Transverse colon (tissue), 4 donors: ENCODE measurements around the gene BACE1. TPM values are rescaled to one million over a fixed set of nuclear protein-coding genes. Genes with fewer than 3 reads are reported as not detected.

Experiments used
- DNase-seq: peaks from one replicate; pipeline ENCODE4 v3.0.0-alpha.2; 2019
- H3K27ac ChIP-seq, 4 donors: fragments of 200-600 bp; sonication (generic); 2 replicates each; pipeline ENCODE4 v1.5.1; 2016 to 2018; ENCODE audit warnings: inconsistent platforms in 4 of 4
- H3K27me3 ChIP-seq: fragments of 200-600 bp; sonication (generic); 2 replicates; pipeline ENCODE4 v1.5.1; 2017; ENCODE audit warnings: inconsistent platforms
- H3K36me3 ChIP-seq, 4 donors: fragments of 200-600 bp; sonication (generic); 2 replicates each; pipeline ENCODE4 v1.5.1; 2017 to 2019; ENCODE audit warnings: inconsistent platforms in 4 of 4
- H3K4me1 ChIP-seq, 4 donors: fragments of 200-600 bp; sonication (generic); 2 replicates each; pipeline ENCODE4 v1.5.1; 2017 to 2020; ENCODE audit warnings: inconsistent platforms in 4 of 4
- H3K4me3 ChIP-seq, 4 donors: fragments of 200-600 bp; sonication (generic); 1 replicate in 1 of 4; 2 replicates in 3 of 4; pipeline versions ENCODE4 v1.5.1 to v1.6.1; 2017 to 2019; ENCODE audit warnings: inconsistent platforms in 4 of 4
- H3K9me3 ChIP-seq, 2 donors: fragments of 200-600 bp; sonication (generic); 2 replicates each; pipeline ENCODE4 v1.5.1; 2017 to 2019; ENCODE audit warnings: inconsistent platforms in 2 of 2
- CTCF ChIP-seq, 5 experiments: fragments of 200-600 bp in 3 of 5; fragments of 450-650 bp in 2 of 5; sonication (generic) in 3 of 5; IDR thresholded peaks; 1 replicate in 2 of 5; 2 replicates in 3 of 5; pipeline ENCODE4 v1.5.1; 2016 to 2017; ENCODE audit warnings: antibody characterized with exemption in 5 of 5, inconsistent platforms in 3 of 5, mild to moderate bottlenecking in 2 of 5, moderate library complexity in 1 of 5
- WGBS, 2 donors: methylation state at CpG; one replicate each; pipeline ENCODE4 v1.1.5; 2018; ENCODE audit warnings: low coverage in 1 of 2; 5-methylcytosine and 5-hydroxymethylcytosine counted together
- in situ Hi-C, 4 donors: fragments of 200-750 bp; cut with MboI; loops; one replicate each; pipeline versions ENCODE4 v1.15.0 to v1.15.1; 2017; ENCODE audit warnings: low sequenced_read_pairs in 3 of 4, low pct_ligation_motif_present in 1 of 4, low pct_unique_long_range_greater_than_20kb in 1 of 4
- intact Hi-C: fragments of 100-400 bp; cut with DNase I; formaldehyde crosslinking; loops from one replicate; pipeline ENCODE4 v1.15.1; 2023; ENCODE audit warnings: low total_unique reads
- small RNA-seq, 4 donors: library from RNA; depleted of rRNA; stranded (forward); fragments of <200 nt; gene quantifications; one replicate each; pipeline ENCODE3, GENCODE V24; 2016
- total RNA-seq, 4 donors: library from RNA; depleted of rRNA; stranded (reverse); fragments of >200 nt; gene quantifications; one replicate each; pipeline ENCODE4 v1.1.0, GENCODE V29; 2016

BACE1 gene
- total RNA-seq, 4 donors from 2014 or later: 6.0 to 6.7 (median 6.5) TPM

GRCh38 chr11:117238221-117238620 lies 77.8 kb downstream of the BACE1 start:
- peaks cover 0 to 17% (median 5%) of the 10 kb centered on the region in 4 donors for H3K36me3 ChIP-seq
- 86 to 92% methylated on average over 5 of the region's 5 CpGs for whole genome bisulfite sequencing, 2 donors
- no peak overlapping the region for H3K4me3 ChIP-seq
- H3K4me1 ChIP-seq: peaks cover 0 to 13% (median 9%) of the 10 kb centered on the region in 4 donors
- intact Hi-C loops (no loop called here), in situ Hi-C loops (no loop called here)
- H3K9me3 ChIP-seq: no peaks in the 10 kb centered on the region
- TF ChIP-seq CTCF (IDR thresholded peaks at IDR 0.05): no peak
- no peaks in the 10 kb centered on the region for H3K27me3 ChIP-seq
- no peak overlapping the region for H3K27ac ChIP-seq
- no peak for DNase-seq

Small RNA genes lying within 50 kb of the gene (small RNA-seq; reads per million reads assigned to genes)
- gene RF00564: 0 reads per million in 4 donors

Other genes with a start within 250 kb of the BACE1 start
- 10 to 100 TPM; 35.6 to 68.6 (median 38.9) TPM for gene SIK3, start 217.8 kb downstream of the BACE1 start, total RNA-seq
- 10 to 100 TPM; 18.1 to 90.8 (median 78.3) TPM for gene PAFAH1B2, start 172.0 kb downstream of the BACE1 start, total RNA-seq
- gene SIDT2, start 137.5 kb downstream of the BACE1 start, total RNA-seq: 10 to 100 TPM; 68.1 to 95.0 (median 78.2) TPM
- gene TAGLN, start 116.9 kb downstream of the BACE1 start, total RNA-seq: 1,000 to 10,000 TPM in 3 of 4 donors, 100 to 1,000 TPM in 1; 899 to 4,235 (median 1,393) TPM
- gene PCSK7, start 84.2 kb downstream of the BACE1 start, total RNA-seq: 100 to 1,000 TPM; 182 to 432 (median 204) TPM
- gene RNF214, start 83.6 kb downstream of the BACE1 start, total RNA-seq: 100 to 1,000 TPM in 1 of 4 donors, 10 to 100 TPM in 3; 11.1 to 139 (median 14.5) TPM
- 10 to 100 TPM in 1 of 4 donors, 1 to 10 TPM in 3; 5.1 to 10.1 (median 6.7) TPM for gene BACE1-AS, start 24.9 kb downstream of the BACE1 start, total RNA-seq
- 10 to 100 TPM in 3 of 4 donors, 1 to 10 TPM in 1; 10.0 to 20.2 (median 15.4) TPM for gene CEP164, start 11.6 kb upstream of the BACE1 start, total RNA-seq